Gastrocnemius medialis (tissue), 4 donors: ENCODE results near the gene BOD1L1.

Experiments
- CTCF ChIP-seq, 5 experiments: fragments of 450-650 bp in 3 of 5; fragments of 200-600 bp in 2 of 5; sonication (generic) in 2 of 5; IDR thresholded peaks in 4 of 5; conservative IDR thresholded peaks in 1 of 5; 1 replicate in 4 of 5; 2 replicates in 1 of 5; pipeline ENCODE4 v1.5.1; 2016 to 2019; ENCODE audit warnings: antibody characterized with exemption in 5 of 5, mild to moderate bottlenecking in 3 of 5, moderate library complexity in 3 of 5
- POLR2A ChIP-seq, 2 donors: fragments of 450-650 bp; IDR thresholded peaks; one replicate each; pipeline ENCODE4 v1.6.1; 2017; ENCODE audit warnings: antibody characterized with exemption in 2 of 2, mild to moderate bottlenecking in 2 of 2, moderate library complexity in 2 of 2

- no peak for TF ChIP-seq CTCF (IDR thresholded peaks at IDR 0.05 in 4 of 5, conservative IDR thresholded peaks at IDR 0.05 in 1 of 5)
- TF ChIP-seq POLR2A (IDR thresholded peaks at IDR 0.05), result no peak
These were observed 88.4 kb downstream of the BOD1L1 start for GRCh38 chr4:13539047-13539618.
